Caco-2 (cell line): ENCODE results near the gene DMTF1. TPM values are rescaled to one million over a fixed set of nuclear protein-coding genes. Genes with fewer than 3 reads are reported as not detected.

Experiments used
- BruUV-seq: library from RNA; stranded (reverse); fragments of 400-500 nt; replicated peaks from 2 replicates; lab custom pipeline; 2021; lab: Mats Ljungman, UMichigan
- CTCF ChIA-PET: fragments of 300-600 bp; sonication (Branson Sonifier 250); formaldehyde crosslinking; loops from one replicate; lab custom pipeline; 2022; ENCODE audit warnings: antibody characterized with exemption; lab: Charles Lee
- POLR2A ChIA-PET: fragments of 300-600 bp; sonication (Branson Sonifier 250); formaldehyde crosslinking; loops from one replicate; lab custom pipeline; 2022; ENCODE audit warnings: antibody characterized with exemption; lab: Charles Lee
- DNase-seq, 2 experiments: peaks; one replicate each; pipeline versions ENCODE4 v3.0.0 to v3.0.0-alpha.2; 2020 to 2022
- H3K27me3 ChIP-seq: replicated peaks from 2 replicates; pipeline ENCODE4 v1.6.0; 2011; ENCODE audit warnings: low read length; ENCODE audit not compliant: control insufficient read depth, insufficient read depth
- H3K36me3 ChIP-seq: 2 replicates; pipeline ENCODE4 v1.5.1; 2011; ENCODE audit warnings: low read length; ENCODE audit not compliant: control insufficient read depth, insufficient read depth
- H3K4me1 ChIP-seq: fragments of 250-450 bp; sonication (Bioruptor Pico); 2 replicates; pipeline ENCODE4 v1.5.1; 2020; ENCODE audit warnings: mild to moderate bottlenecking
- H3K4me3 ChIP-seq: 2 replicates; pipeline ENCODE4 v1.5.1; 2011; ENCODE audit warnings: low read depth, mild to moderate bottlenecking, control low read depth, low read length
- H3K9me3 ChIP-seq: fragments of 250-450 bp; sonication (Bioruptor Pico); 2 replicates; pipeline ENCODE4 v1.5.1; 2020; ENCODE audit warnings: mild to moderate bottlenecking, moderate library complexity
- H3K27ac Mint-ChIP-seq: one replicate; pipeline ENCODE4 v1.8.0; 2022; ENCODE audit warnings: mixed read lengths; ENCODE audit not compliant: unreplicated experiment
- H3K27me3 Mint-ChIP-seq: one replicate; pipeline ENCODE4 v1.8.0; 2022; ENCODE audit warnings: mixed read lengths; ENCODE audit not compliant: insufficient read depth, unreplicated experiment
- H3K36me3 Mint-ChIP-seq: one replicate; pipeline ENCODE4 v1.8.0; 2022; ENCODE audit warnings: mild to moderate bottlenecking, mixed read lengths; ENCODE audit not compliant: insufficient read depth, unreplicated experiment
- H3K4me1 Mint-ChIP-seq: one replicate; pipeline ENCODE4 v1.8.0; 2022; ENCODE audit warnings: low read depth, mixed read lengths; ENCODE audit not compliant: unreplicated experiment
- H3K4me3 Mint-ChIP-seq: one replicate; pipeline ENCODE4 v1.8.0; 2022; ENCODE audit warnings: mild to moderate bottlenecking, moderate library complexity, mixed read lengths; ENCODE audit not compliant: unreplicated experiment
- H3K9me3 Mint-ChIP-seq: one replicate; pipeline ENCODE4 v1.8.0; 2022; ENCODE audit warnings: mixed read lengths; ENCODE audit not compliant: unreplicated experiment
- CTCF ChIP-seq, 2 experiments: fragments of 200-600 bp in 1 of 2; IDR thresholded peaks; 1 replicate in 1 of 2; 2 replicates in 1 of 2; pipeline versions ENCODE4 v1.5.1 to v1.8.0; 2011 to 2022; ENCODE audit warnings: antibody characterized with exemption in 1 of 2, control low read depth in 1 of 2, inconsistent platforms in 1 of 2, low read depth in 1 of 2, low read length in 1 of 2, mild to moderate bottlenecking in 1 of 2, moderate library complexity in 1 of 2; ENCODE audit not compliant: insufficient read depth in 1 of 2, severe bottlenecking in 1 of 2, unreplicated experiment in 1 of 2
- intact Hi-C: fragments of 100-400 bp; cut with micrococcal nuclease; formaldehyde crosslinking; loops from one replicate; pipeline ENCODE4 v1.10.0; 2022; ENCODE audit not compliant: unreplicated experiment
- total RNA-seq: library from RNA; stranded (reverse); gene quantifications from 2 replicates; pipeline ENCODE4 v1.2.3, GENCODE V29; 2022

The DMTF1 gene
- total RNA-seq, 1 experiment from 2014 or later = 60.9 TPM

- no peak for DNase-seq
- Histone ChIP-seq H3K36me3 (peaks cover 3% of the 10 kb centered on the region), H3K4me1 (no peaks in the 10 kb centered on the region), H3K9me3 (no peaks in the 10 kb centered on the region), H3K27me3 (no peaks in the 10 kb centered on the region), H3K4me3 (no peak overlapping the region)
- no peaks in the 10 kb centered on the region for H3K4me1 Mint-ChIP-seq
- ChIA-PET POLR2A (interaction anchor here (1.1 kb wide), 1 partner anchor 34 kb away, joined by 3 read pairs; the partner anchor contains the start of gene DMTF1), CTCF (no interaction called here)
- BruUV-seq = no TSS peak
- TF ChIP-seq CTCF (IDR thresholded peaks at IDR 0.05; ENCODE audit: insufficient read depth in 1 of 2, low read depth in 1 of 2, low read length in 1 of 2, severe bottlenecking in 1 of 2, unreplicated experiment in 1 of 2) = no peak
- H3K27ac Mint-ChIP-seq = no peak overlapping the region
- H3K4me3 Mint-ChIP-seq = no peak overlapping the region
- H3K27me3 Mint-ChIP-seq = no peaks in the 10 kb centered on the region
- intact Hi-C loops = no loop called here
- H3K9me3 Mint-ChIP-seq = no peaks in the 10 kb centered on the region
- peaks cover 61% of the 10 kb centered on the region for H3K36me3 Mint-ChIP-seq
Observed at GRCh38 chr7:87187120-87187519, 34.9 kb downstream of the DMTF1 start.

GRCh38 chr7:87188930-87189329 lies 36.7 kb downstream of the DMTF1 start:
- H3K36me3 Mint-ChIP-seq = peaks cover 61% of the 10 kb centered on the region
- no TSS peak for BruUV-seq
- CTCF ChIA-PET = no interaction called here

GRCh38 chr7:87190783-87191182 lies 38.5 kb downstream of the DMTF1 start:
- Mint-ChIP-seq H3K4me1 (no peaks in the 10 kb centered on the region), H3K4me3 (no peak overlapping the region), H3K27ac (no peak overlapping the region), H3K27me3 (no peaks in the 10 kb centered on the region), H3K9me3 (no peaks in the 10 kb centered on the region), H3K36me3 (peaks cover 53% of the 10 kb centered on the region)
- Histone ChIP-seq H3K27me3 (no peaks in the 10 kb centered on the region), H3K36me3 (peaks cover 5% of the 10 kb centered on the region), H3K4me3 (no peak overlapping the region), H3K4me1 (no peaks in the 10 kb centered on the region), H3K9me3 (no peaks in the 10 kb centered on the region)
- DNase-seq = no peak
- intact Hi-C loops = no loop called here
- POLR2A ChIA-PET = no interaction called here
- no peak for TF ChIP-seq CTCF (IDR thresholded peaks at IDR 0.05; ENCODE audit: insufficient read depth in 1 of 2, low read depth in 1 of 2, low read length in 1 of 2, severe bottlenecking in 1 of 2, unreplicated experiment in 1 of 2)
- CTCF ChIA-PET = no interaction called here
- no TSS peak for BruUV-seq

More at GRCh38 chr7:87188930-87189329, 36.7 kb downstream of the DMTF1 start:
- H3K4me3 Mint-ChIP-seq = no peak overlapping the region
- H3K9me3 Mint-ChIP-seq = no peaks in the 10 kb centered on the region
- no peak overlapping the region for H3K27ac Mint-ChIP-seq
- intact Hi-C loops = no loop called here
- DNase-seq = no peak
- POLR2A ChIA-PET = no interaction called here
- H3K9me3 ChIP-seq = no peaks in the 10 kb centered on the region
- no peaks in the 10 kb centered on the region for H3K4me1 ChIP-seq
- H3K4me3 ChIP-seq = no peak overlapping the region
- no peaks in the 10 kb centered on the region for H3K4me1 Mint-ChIP-seq
- peaks cover 5% of the 10 kb centered on the region for H3K36me3 ChIP-seq
- H3K27me3 ChIP-seq = no peaks in the 10 kb centered on the region
- no peak for TF ChIP-seq CTCF (IDR thresholded peaks at IDR 0.05; ENCODE audit: insufficient read depth in 1 of 2, low read depth in 1 of 2, low read length in 1 of 2, severe bottlenecking in 1 of 2, unreplicated experiment in 1 of 2)
- H3K27me3 Mint-ChIP-seq = no peaks in the 10 kb centered on the region
